Uterus (tissue), 2 donors: ENCODE data around the gene CTXN1.

Experiments used
- POLR2A ChIP-seq, 2 donors: fragments of 450-650 bp; IDR thresholded peaks; one replicate each; pipeline ENCODE4 v1.6.1; 2016; ENCODE audit warnings: antibody characterized with exemption in 2 of 2, mild to moderate bottlenecking in 1 of 2, moderate library complexity in 1 of 2
- TF ChIP-seq, protein P1 (sequence below), 4 experiments: fragments of 200-600 bp in 2 of 4; fragments of 450-650 bp in 2 of 4; sonication (generic) in 2 of 4; IDR thresholded peaks; one replicate each; pipeline ENCODE4 v1.5.1; 2016 to 2019; ENCODE audit warnings: antibody characterized with exemption in 4 of 4, mild to moderate bottlenecking in 2 of 4, moderate library complexity in 1 of 4

DNA sequence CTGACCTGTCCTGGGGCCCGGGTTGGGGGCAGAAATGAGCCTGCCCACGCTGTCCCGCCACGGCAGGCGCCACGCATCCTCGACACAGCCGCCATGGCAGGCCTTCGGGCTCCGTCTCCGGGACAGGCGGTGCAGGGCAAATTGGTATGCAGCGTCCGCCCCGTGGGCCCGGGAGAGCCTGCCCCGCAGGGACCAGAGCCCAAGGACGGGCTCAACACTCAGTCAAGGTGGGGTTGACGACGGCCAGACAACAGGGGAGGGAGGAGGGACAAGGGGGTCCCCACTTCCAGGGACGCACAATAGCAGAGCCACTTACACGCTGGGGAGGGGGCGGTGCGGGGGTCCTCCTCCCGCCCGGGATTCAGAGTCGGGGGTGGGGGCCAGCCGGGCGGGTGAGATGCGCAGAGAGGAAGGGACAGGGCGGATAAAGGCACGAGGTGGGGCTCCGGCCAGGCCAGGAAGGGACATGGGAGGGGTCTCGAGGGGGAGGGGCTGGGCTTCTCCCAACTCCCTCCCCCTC, 1.2 kb downstream of the CTXN1 start:
- TF ChIP-seq, protein P1, sequence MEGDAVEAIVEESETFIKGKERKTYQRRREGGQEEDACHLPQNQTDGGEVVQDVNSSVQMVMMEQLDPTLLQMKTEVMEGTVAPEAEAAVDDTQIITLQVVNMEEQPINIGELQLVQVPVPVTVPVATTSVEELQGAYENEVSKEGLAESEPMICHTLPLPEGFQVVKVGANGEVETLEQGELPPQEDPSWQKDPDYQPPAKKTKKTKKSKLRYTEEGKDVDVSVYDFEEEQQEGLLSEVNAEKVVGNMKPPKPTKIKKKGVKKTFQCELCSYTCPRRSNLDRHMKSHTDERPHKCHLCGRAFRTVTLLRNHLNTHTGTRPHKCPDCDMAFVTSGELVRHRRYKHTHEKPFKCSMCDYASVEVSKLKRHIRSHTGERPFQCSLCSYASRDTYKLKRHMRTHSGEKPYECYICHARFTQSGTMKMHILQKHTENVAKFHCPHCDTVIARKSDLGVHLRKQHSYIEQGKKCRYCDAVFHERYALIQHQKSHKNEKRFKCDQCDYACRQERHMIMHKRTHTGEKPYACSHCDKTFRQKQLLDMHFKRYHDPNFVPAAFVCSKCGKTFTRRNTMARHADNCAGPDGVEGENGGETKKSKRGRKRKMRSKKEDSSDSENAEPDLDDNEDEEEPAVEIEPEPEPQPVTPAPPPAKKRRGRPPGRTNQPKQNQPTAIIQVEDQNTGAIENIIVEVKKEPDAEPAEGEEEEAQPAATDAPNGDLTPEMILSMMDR (IDR thresholded peaks at IDR 0.05), result no peak
- no peak for TF ChIP-seq POLR2A (IDR thresholded peaks at IDR 0.05)
